Natural killer cell (primary cell): ENCODE measurements around the gene SUV39H2. TPM values are rescaled to one million over a fixed set of nuclear protein-coding genes. Genes with fewer than 3 reads are reported as not detected.
A peak's percentile ranks its signal among the peaks of the same experiment; 100 is the strongest.
"Not testable (repeated sequence)": the region's sequence is repeated elsewhere in the genome, so short reads cannot be mapped to it uniquely, and the experiment has no call there.

Experiments
- ATAC-seq, 3 donors: fragments of 150-1000 bp in 2 of 3; fragments of 200-7000 bp in 1 of 3; cut with Tn5 transposase; 1 replicate in 1 of 3; 2 replicates in 2 of 3; pipeline ENCODE4 v1.10.0; 2021; ENCODE audit warnings: mild to moderate bottlenecking in 2 of 3, moderate library complexity in 2 of 3
- DNase-seq, 2 donors: peaks; one replicate each; pipeline versions ENCODE4 v3.0.0 to v3.0.0-alpha.2; 2013 to 2021; ENCODE audit warnings: mixed read lengths in 1 of 2
- H3K27ac ChIP-seq: one replicate; pipeline ENCODE4 v1.5.1; 2013; ENCODE audit warnings: mild to moderate bottlenecking, low read length
- H3K27me3 ChIP-seq: one replicate; pipeline ENCODE4 v1.6.1; 2013; ENCODE audit warnings: low read length; ENCODE audit not compliant: control insufficient read depth, insufficient read depth
- H3K36me3 ChIP-seq: one replicate; pipeline ENCODE4 v1.6.1; 2013; ENCODE audit warnings: low read length; ENCODE audit not compliant: control insufficient read depth, insufficient read depth
- H3K4me1 ChIP-seq: one replicate; pipeline ENCODE4 v1.6.1; 2013; ENCODE audit warnings: low read length; ENCODE audit not compliant: control insufficient read depth, insufficient read depth
- H3K4me3 ChIP-seq: one replicate; pipeline ENCODE4 v1.5.1; 2013; ENCODE audit warnings: low read length
- H3K9me3 ChIP-seq: one replicate; pipeline ENCODE4 v1.6.1; 2013; ENCODE audit warnings: low read length; ENCODE audit not compliant: control insufficient read depth, insufficient read depth
- H3K27ac Mint-ChIP-seq, 2 donors: one replicate each; pipeline ENCODE4 v1.8.0; 2022; ENCODE audit warnings: mild to moderate bottlenecking in 2 of 2, mixed read lengths in 2 of 2, moderate library complexity in 1 of 2
- H3K27me3 Mint-ChIP-seq, 2 donors: one replicate each; pipeline ENCODE4 v1.8.0; 2022; ENCODE audit warnings: low read depth in 2 of 2, mixed read lengths in 2 of 2
- H3K36me3 Mint-ChIP-seq: one replicate; pipeline ENCODE4 v1.8.0; 2022; ENCODE audit warnings: mixed read lengths
- H3K4me1 Mint-ChIP-seq, 2 donors: one replicate each; pipeline ENCODE4 v1.8.0; 2022; ENCODE audit warnings: mixed read lengths in 2 of 2
- H3K4me3 Mint-ChIP-seq: one replicate; pipeline ENCODE4 v1.8.0; 2022; ENCODE audit warnings: mild to moderate bottlenecking, moderate library complexity, mixed read lengths
- H3K9me3 Mint-ChIP-seq, 2 donors: one replicate each; pipeline ENCODE4 v1.8.0; 2022; ENCODE audit warnings: mixed read lengths in 2 of 2
- CTCF ChIP-seq: fragments of 200-600 bp; IDR thresholded peaks from one replicate; pipeline ENCODE4 v1.8.0; 2022; ENCODE audit warnings: antibody characterized with exemption
- WGBS: methylation state at CpG from one replicate; pipeline ENCODE4 v1.1.7; 2013; ENCODE audit warnings: missing lambda C conversion rate; ENCODE audit not compliant: insufficient coverage; 5-methylcytosine and 5-hydroxymethylcytosine counted together
- intact Hi-C: fragments of 100-400 bp; cut with micrococcal nuclease; formaldehyde crosslinking; loops from one replicate; pipeline ENCODE4 v1.14.2; 2022
- total RNA-seq, 4 donors: library from RNA; stranded (reverse); fragments of 120-200 nt in 1 of 4; gene quantifications; one replicate each; pipeline versions ENCODE4 v1.2.3 to v1.2.4, GENCODE V29; 2013 to 2022

Gene SUV39H2
- total RNA-seq, 3 donors from 2014 or later (not counting 1 experiment from before 2014, with no cell fraction given), result 3.8 to 5.4 (median 5.2) TPM

GRCh38 chr10:14926061-14926470 is 47.4 kb downstream of the SUV39H2 start:
- Mint-ChIP-seq H3K36me3 (peaks cover 20% of the 10 kb centered on the region), H3K27ac (no peak overlapping the region), H3K4me1 (peaks cover 0 to 5% of the 10 kb centered on the region in 2 donors), H3K4me3 (no peak overlapping the region), H3K9me3 (no peaks in the 10 kb centered on the region), H3K27me3 (no peaks in the 10 kb centered on the region)
- no peaks in the 10 kb centered on the region for H3K4me1 ChIP-seq
- H3K4me3 ChIP-seq, result no peak overlapping the region
- no peak for TF ChIP-seq CTCF
- no peak for DNase-seq
- intact Hi-C loops, result no loop called here
- peaks cover 77% of the 10 kb centered on the region for H3K36me3 ChIP-seq
- no peaks in the 10 kb centered on the region for H3K9me3 ChIP-seq
- H3K27me3 ChIP-seq, result no peaks in the 10 kb centered on the region
- no peak for ATAC-seq
- 94% methylated on average over 8 of the region's 8 CpGs for WGBS
- H3K27ac ChIP-seq, result no peak overlapping the region

GRCh38 chr10:14926722-14927416 is 48.2 kb downstream of the SUV39H2 start:
- no peaks in the 10 kb centered on the region for H3K4me1 ChIP-seq
- H3K4me1 Mint-ChIP-seq, result peaks cover 0 to 5% of the 10 kb centered on the region in 2 donors
- intact Hi-C loops, result no loop called here
- 91% methylated on average over 12 of the region's 13 CpGs for WGBS
- ATAC-seq (no peak), DNase-seq (no peak)
- peaks cover 77% of the 10 kb centered on the region for H3K36me3 ChIP-seq
- no peak overlapping the region for H3K27ac Mint-ChIP-seq
- no peaks in the 10 kb centered on the region for H3K9me3 ChIP-seq
- TF ChIP-seq CTCF, result no peak
- H3K27ac ChIP-seq, result no peak overlapping the region
- H3K36me3 Mint-ChIP-seq, result peaks cover 12% of the 10 kb centered on the region
- no peaks in the 10 kb centered on the region for H3K9me3 Mint-ChIP-seq
- H3K4me3 Mint-ChIP-seq, result no peak overlapping the region
- no peak overlapping the region for H3K4me3 ChIP-seq
- H3K27me3 ChIP-seq, result no peaks in the 10 kb centered on the region
- no peaks in the 10 kb centered on the region for H3K27me3 Mint-ChIP-seq

GRCh38 chr10:14930610-14931009 is 51.9 kb downstream of the SUV39H2 start:
- Histone ChIP-seq H3K4me1 (no peaks in the 10 kb centered on the region), H3K27me3 (no peaks in the 10 kb centered on the region), H3K27ac (no peak overlapping the region), H3K4me3 (no peak overlapping the region), H3K36me3 (peaks cover 72% of the 10 kb centered on the region), H3K9me3 (no peaks in the 10 kb centered on the region)
- 99% methylated on average over 5 of the region's 10 CpGs for WGBS
- H3K27me3 Mint-ChIP-seq, result no peaks in the 10 kb centered on the region
- ATAC-seq (no peak), DNase-seq (no peak)
- H3K4me1 Mint-ChIP-seq, result peaks cover 0 to 5% of the 10 kb centered on the region in 2 donors
- no peaks in the 10 kb centered on the region for H3K9me3 Mint-ChIP-seq
- no peak overlapping the region for H3K4me3 Mint-ChIP-seq
- no peak for TF ChIP-seq CTCF
- H3K27ac Mint-ChIP-seq, result no peak overlapping the region
- H3K36me3 Mint-ChIP-seq, result peaks cover 5% of the 10 kb centered on the region
- intact Hi-C loops, result no loop called here

GRCh38 chr10:14936584-14936983 is 57.9 kb downstream of the SUV39H2 start:
- intact Hi-C loops, result no loop called here
- Mint-ChIP-seq H3K27ac (peak overlapping the region; percentile 25 to 60), H3K27me3 (no peaks in the 10 kb centered on the region)

DNA sequence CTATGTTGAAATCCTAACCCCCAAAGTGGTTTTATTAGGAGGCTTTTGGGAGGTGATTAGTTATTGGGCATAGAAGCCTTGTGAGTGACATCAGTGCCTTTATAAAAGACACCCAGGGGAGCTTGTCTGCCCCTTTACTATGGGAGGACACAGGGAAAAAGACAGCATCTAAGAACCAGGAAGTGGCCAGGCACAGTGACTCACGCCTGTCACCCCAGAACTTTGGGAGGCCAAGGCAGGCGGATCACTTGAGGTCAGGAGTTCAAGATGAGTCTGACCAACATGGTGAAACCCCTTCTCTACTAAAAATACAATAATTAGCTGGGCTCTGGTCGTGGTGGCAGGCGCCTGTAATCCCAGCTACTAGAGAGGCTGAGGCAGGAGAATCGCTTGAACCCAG is 60.3 kb downstream of the SUV39H2 start:
- H3K9me3 ChIP-seq, H3K27me3 Mint-ChIP-seq, H3K36me3 Mint-ChIP-seq, H3K27me3 ChIP-seq, H3K4me3 ChIP-seq, H3K9me3 Mint-ChIP-seq, H3K27ac ChIP-seq, H3K4me1 ChIP-seq, H3K4me3 Mint-ChIP-seq, intact Hi-C loops: not testable (repeated sequence)
- Mint-ChIP-seq H3K27ac (peak overlapping the region; percentile 68 to 79), H3K4me1 (peaks cover 17 to 24% of the 10 kb centered on the region in 2 donors)
- WGBS, result 8% methylated on average over 2 of the region's 5 CpGs
- ATAC-seq, result peak in 2 of 3 donors; percentile 65 to 89
- DNase-seq, result peak in 1 of 2 donors; percentile 35
- peaks cover 38% of the 10 kb centered on the region for H3K36me3 ChIP-seq

More at GRCh38 chr10:14936584-14936983, 57.9 kb downstream of the SUV39H2 start:
- no peaks in the 10 kb centered on the region for H3K36me3 Mint-ChIP-seq
- ATAC-seq (no peak), DNase-seq (no peak)
- no peaks in the 10 kb centered on the region for H3K9me3 ChIP-seq
- H3K4me3 ChIP-seq, result no peak overlapping the region
- no peak overlapping the region for H3K27ac ChIP-seq
- H3K4me1 Mint-ChIP-seq, result peaks cover 10 to 12% of the 10 kb centered on the region in 2 donors
- H3K9me3 Mint-ChIP-seq, result no peaks in the 10 kb centered on the region
- H3K36me3 ChIP-seq, result peaks cover 50% of the 10 kb centered on the region
- H3K27me3 ChIP-seq, result no peaks in the 10 kb centered on the region
- TF ChIP-seq CTCF, result no peak
- H3K4me3 Mint-ChIP-seq, result no peak overlapping the region
- 98% methylated on average over 2 of the region's 2 CpGs for WGBS
- H3K4me1 ChIP-seq, result peaks cover 4% of the 10 kb centered on the region
